ENCODE measurements around the gene XRCC2. TPM values are rescaled to one million over a fixed set of nuclear protein-coding genes. Genes with fewer than 3 reads are reported as not detected.

The XRCC2 gene
- total RNA-seq, 4 donors from 2014 or later: 0.15 to 1.6 (median 0.57) TPM

- no peaks in the 10 kb centered on the region for H3K9me3 ChIP-seq
- H3K36me3 ChIP-seq: no peaks in the 10 kb centered on the region
- DNase-seq: no peak
- H3K4me3 ChIP-seq (replicated peaks in 1 of 3): no peak overlapping the region
- intact Hi-C loops (cut with DNase I): no loop called here
- TF ChIP-seq CTCF (IDR thresholded peaks at IDR 0.05): no peak
- TF ChIP-seq POLR2A (IDR thresholded peaks at IDR 0.05): no peak
- H3K27ac ChIP-seq: no peak overlapping the region
- H3K27me3 ChIP-seq: no peaks in the 10 kb centered on the region
- no peaks in the 10 kb centered on the region for H3K4me1 ChIP-seq
- 98 to 99% methylated on average over 2 of the region's 2 CpGs for WGBS, 2 donors
These were observed 68.9 kb downstream of the XRCC2 start for GRCh38 chr7:152607007-152607406.

GRCh38 chr7:152602962-152603361 is 73.0 kb downstream of the XRCC2 start:
- intact Hi-C loops (cut with DNase I): no loop called here
- H3K4me1 ChIP-seq: no peaks in the 10 kb centered on the region
- no peak overlapping the region for H3K27ac ChIP-seq
- DNase-seq: no peak
- H3K27me3 ChIP-seq: no peaks in the 10 kb centered on the region
- TF ChIP-seq POLR2A (IDR thresholded peaks at IDR 0.05) (no peak), CTCF (IDR thresholded peaks at IDR 0.05) (no peak)
- no peak overlapping the region for H3K4me3 ChIP-seq (replicated peaks in 1 of 3)
- H3K36me3 ChIP-seq: no peaks in the 10 kb centered on the region
- WGBS, 2 donors: 71 to 80% methylated on average over 6 of the region's 6 CpGs
- H3K9me3 ChIP-seq: no peaks in the 10 kb centered on the region

GRCh38 chr7:152601305-152601798 is 74.6 kb downstream of the XRCC2 start:
- Histone ChIP-seq H3K27ac (no peak overlapping the region), H3K4me1 (no peaks in the 10 kb centered on the region), H3K36me3 (no peaks in the 10 kb centered on the region), H3K27me3 (no peaks in the 10 kb centered on the region), H3K9me3 (no peaks in the 10 kb centered on the region), H3K4me3 (replicated peaks in 1 of 3) (no peak overlapping the region)
- 90 to 94% methylated on average over 17 of the region's 17 CpGs for WGBS, 2 donors
- intact Hi-C loops (cut with DNase I): no loop called here
- TF ChIP-seq CTCF (IDR thresholded peaks at IDR 0.05) (no peak), POLR2A (IDR thresholded peaks at IDR 0.05) (no peak)
- no peak for DNase-seq

GRCh38 chr7:152600266-152600665 is 75.7 kb downstream of the XRCC2 start:
- WGBS, 2 donors: 96% methylated on average over 5 of the region's 5 CpGs
- DNase-seq: no peak
- Histone ChIP-seq H3K4me1 (no peaks in the 10 kb centered on the region), H3K4me3 (replicated peaks in 1 of 3) (no peak overlapping the region), H3K27ac (no peak overlapping the region), H3K36me3 (no peaks in the 10 kb centered on the region), H3K27me3 (no peaks in the 10 kb centered on the region), H3K9me3 (no peaks in the 10 kb centered on the region)
- intact Hi-C loops (cut with DNase I): no loop called here
- TF ChIP-seq POLR2A (IDR thresholded peaks at IDR 0.05) (no peak), CTCF (IDR thresholded peaks at IDR 0.05) (no peak)

GRCh38 chr7:152597507-152597906 is 78.4 kb downstream of the XRCC2 start:
- no peak for TF ChIP-seq CTCF (IDR thresholded peaks at IDR 0.05)
- no peak for TF ChIP-seq POLR2A (IDR thresholded peaks at IDR 0.05)
- DNase-seq: no peak
- WGBS, 2 donors: 77% methylated on average over 8 of the region's 8 CpGs
- Histone ChIP-seq H3K36me3 (no peaks in the 10 kb centered on the region), H3K27me3 (no peaks in the 10 kb centered on the region), H3K27ac (no peak overlapping the region), H3K4me3 (replicated peaks in 1 of 3) (no peak overlapping the region), H3K9me3 (no peaks in the 10 kb centered on the region), H3K4me1 (no peaks in the 10 kb centered on the region)
- intact Hi-C loops (cut with DNase I): no loop called here

All from thyroid gland (tissue), 4 donors.